Measurements from ENCODE around the gene DNAH12.
"Not testable (repeated sequence)": the region's sequence is repeated elsewhere in the genome, so short reads cannot be mapped to it uniquely, and the experiment has no call there.

DNAH12 gene

GRCh38 chr3:57409471-57409870 is 134.7 kb downstream of the DNAH12 start:
- no peak for DNase-seq

GRCh38 chr3:57402675-57403074 is 141.5 kb downstream of the DNAH12 start:
- no peak for DNase-seq

- DNase-seq, result peak; percentile 72
Measured at GRCh38 chr3:57397175-57398026, 146.7 kb downstream of the DNAH12 start.

GRCh38 chr3:57393977-57394376 is 150.2 kb downstream of the DNAH12 start:
- DNase-seq, result no peak

DNA sequence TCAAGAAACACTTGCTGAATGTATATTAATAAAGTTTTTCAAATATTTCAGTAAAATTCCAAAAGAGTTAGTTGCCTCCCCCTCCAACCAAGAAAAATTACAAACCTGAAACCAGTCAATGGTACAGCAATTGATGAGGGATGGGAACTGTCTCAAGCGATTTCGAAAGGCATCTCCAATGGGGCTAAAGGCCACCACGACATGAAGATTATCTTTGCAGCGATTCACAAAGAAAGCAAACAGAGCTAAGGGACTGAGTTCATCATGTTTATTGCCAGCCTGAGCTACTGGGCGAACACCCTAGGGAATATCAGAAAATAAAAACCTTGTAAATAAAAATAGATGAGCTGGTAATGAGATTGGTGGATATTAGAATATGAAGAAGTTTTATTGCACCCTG is 152.4 kb downstream of the DNAH12 start:
- DNase-seq, result no peak

- no peak for DNase-seq
Measured at GRCh38 chr3:57389271-57389670, 154.9 kb downstream of the DNAH12 start.

DNA sequence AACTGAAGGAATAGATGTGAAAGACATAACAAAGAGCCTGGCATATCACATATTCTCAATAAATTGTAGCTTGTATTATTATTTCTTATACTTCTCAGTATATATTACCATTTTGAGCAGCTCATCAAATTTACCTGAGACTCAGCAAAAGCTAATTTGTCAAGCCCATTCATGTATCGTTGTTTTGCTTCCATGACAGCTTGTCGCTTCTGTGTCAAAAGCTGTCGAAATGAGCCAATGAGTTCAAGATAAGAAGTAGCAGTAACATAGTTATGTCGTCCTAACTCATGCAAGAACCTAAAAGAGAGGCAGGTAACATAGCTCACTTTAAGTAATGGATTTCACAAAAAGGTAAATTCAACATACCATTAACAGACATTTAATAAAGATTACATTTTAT is 157.8 kb downstream of the DNAH12 start:
- no peak for DNase-seq

DNA sequence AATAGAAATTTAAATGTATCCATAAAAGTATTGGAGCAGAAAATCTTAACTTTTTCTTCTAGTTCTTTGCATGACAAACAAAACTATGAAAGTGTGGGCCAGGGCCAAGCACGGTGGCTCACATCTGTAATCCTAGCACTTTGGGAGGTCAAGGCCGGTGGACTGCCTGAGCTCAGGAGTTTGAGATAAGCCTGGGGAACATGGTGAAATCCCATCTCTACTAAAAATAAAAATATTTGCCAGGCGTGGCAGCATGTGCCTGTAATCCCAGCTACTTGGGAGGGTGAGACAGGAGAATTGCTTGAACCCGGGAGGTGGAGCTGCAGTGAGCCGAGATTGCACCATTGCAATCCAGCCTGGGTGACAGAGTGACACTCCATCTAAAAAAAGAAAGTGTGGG is 158.6 kb downstream of the DNAH12 start:
- DNase-seq, result no peak

- DNase-seq, result no peak
Measured at GRCh38 chr3:57383838-57384237, 160.3 kb downstream of the DNAH12 start.

GRCh38 chr3:57383406-57383805 is 160.7 kb downstream of the DNAH12 start:
- no peak for DNase-seq

DNA sequence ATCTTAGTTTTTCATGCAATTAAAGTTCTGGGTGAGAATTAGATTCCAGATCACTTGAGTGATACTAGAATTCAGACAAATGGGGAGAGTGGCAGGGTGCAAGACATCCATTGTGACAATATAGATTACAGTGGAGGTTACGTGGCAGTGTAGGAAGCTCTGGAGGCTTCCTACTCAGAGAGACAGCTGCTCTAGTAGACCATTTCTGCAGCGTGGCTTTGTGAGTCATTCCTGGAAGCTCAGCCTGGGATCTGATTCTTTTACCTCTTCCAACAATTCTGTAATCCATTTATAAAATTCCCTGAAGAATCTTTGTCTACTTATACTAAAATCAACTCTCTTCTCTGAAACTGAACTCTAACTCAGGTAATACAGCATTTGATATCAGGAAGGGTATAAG is 161.2 kb downstream of the DNAH12 start:
- DNase-seq, result no peak

DNA sequence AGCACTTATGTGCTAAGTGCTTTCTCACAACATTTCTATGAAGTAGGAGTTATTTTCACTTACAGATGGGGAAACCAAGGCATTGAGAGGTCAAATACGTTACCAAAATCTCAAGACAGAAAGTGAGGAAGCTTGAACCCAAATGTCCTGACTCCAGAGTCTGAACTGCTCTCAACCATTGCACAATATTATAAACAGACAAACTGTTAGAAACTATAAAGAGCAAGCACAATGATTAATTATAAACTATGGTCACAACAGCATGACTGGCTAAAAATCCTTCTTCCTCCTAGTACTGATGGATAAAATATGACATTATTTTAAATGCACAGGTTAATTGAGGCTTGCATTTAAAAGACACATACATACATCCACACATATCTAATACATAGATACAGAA is 173.8 kb downstream of the DNAH12 start:
- no peak for DNase-seq

GRCh38 chr3:57365089-57365488 is 179.1 kb downstream of the DNAH12 start:
- DNase-seq, result not testable (repeated sequence)

GRCh38 chr3:57356275-57356674 is 187.9 kb downstream of the DNAH12 start:
- DNase-seq, result not testable (repeated sequence)

- DNase-seq, result peak; percentile 1
Measured at GRCh38 chr3:57354768-57355167, 189.4 kb downstream of the DNAH12 start.

- no peak for DNase-seq
Measured at GRCh38 chr3:57350271-57350670, 193.9 kb downstream of the DNAH12 start.

GRCh38 chr3:57339071-57339642 is 205.0 kb downstream of the DNAH12 start:
- not testable (repeated sequence) for DNase-seq

DNA sequence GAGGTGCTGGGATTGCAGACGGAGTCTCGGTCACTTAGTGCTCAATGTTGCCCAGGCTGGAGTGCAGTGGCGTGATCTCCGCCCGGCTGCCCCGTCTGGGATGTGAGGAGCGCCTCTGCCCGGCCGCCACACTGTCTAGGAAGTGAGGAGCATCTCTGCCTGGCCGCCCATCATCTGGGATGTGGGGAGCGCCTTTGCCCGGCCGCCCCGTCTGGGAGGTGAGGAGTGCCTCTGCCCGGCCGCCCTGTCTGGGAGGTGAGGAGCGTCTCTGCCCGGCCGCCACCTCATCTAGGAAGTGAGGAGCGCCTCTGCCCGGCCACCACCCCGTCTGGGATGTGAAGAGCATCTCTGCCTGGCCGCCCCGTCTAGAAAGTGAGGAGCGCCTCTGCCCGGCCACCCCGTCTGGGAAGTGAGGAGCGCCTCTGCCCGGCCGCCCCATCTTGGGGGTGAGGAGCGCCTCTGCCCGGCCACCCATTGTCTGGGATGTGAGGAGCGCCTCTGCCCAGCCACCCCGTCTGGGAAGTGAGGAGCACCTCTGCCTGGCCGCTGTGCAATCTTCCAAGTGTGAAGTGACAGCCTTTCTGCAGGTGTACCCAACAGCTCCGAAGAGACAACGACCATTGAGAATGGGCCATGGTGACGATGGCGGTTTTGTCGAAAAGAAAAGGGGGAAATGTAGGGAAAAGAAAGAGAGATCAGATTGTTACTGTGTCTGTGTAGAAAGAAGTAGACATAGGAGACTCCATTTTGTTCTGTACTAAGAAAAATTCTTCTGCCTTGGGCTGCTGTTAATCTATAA is 205.7 kb downstream of the DNAH12 start:
- DNase-seq, result not testable (repeated sequence)

DNA sequence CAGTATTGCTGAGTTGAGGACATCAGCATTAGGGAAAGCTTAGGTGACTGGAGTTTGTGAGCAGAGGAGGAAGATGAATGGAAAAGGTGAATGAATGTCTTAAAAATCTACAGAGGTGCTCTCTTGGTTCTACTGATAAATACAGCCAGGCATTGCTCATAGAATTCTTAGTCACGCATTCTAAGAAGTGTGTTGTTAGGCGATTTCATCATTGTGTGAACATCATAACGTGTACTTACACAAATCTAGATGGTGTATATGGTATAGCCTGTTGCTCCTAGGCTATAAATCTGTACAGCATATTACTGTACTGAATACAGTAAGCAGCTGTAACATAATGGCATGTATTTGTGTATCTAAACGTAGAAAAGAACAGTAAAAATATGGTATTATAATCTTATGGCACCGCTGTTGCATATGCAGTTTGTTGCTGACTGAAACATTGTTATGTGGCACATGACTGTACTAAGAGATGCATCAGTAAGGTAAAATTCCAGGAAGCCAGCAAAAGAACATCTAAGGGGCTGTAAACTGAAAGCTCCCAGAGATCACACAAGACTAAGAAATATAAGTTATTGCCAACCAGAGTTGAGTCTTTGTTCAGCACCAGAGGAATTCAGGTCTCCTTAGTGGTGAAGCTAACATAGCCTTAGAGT is 208.7 kb downstream of the DNAH12 start:
- DNase-seq, result no peak

DNA sequence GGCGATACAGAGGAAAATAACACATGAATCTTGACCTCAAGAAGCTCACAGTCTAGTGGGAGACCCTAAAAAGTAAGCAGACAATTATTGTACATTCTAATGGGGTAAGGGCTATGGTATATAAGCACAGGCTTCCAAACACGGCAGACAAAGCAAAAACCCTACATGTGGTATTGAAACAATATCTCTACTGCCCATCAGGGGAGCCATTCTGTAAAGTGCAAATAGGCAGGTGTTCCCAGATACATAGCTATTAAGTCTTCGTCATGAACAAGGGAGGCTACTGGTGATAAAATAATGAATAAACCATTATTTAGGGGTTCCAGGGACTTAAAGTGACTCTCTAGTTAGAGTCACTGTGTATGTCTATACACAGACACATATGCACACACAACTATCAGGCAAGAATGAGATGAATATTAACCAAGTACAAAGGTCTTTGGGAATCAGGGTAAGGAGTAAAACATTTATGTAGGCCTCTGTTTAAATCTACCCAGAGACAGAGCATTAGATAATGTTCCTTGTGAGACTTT is 213.0 kb downstream of the DNAH12 start:
- DNase-seq, result no peak

DNA sequence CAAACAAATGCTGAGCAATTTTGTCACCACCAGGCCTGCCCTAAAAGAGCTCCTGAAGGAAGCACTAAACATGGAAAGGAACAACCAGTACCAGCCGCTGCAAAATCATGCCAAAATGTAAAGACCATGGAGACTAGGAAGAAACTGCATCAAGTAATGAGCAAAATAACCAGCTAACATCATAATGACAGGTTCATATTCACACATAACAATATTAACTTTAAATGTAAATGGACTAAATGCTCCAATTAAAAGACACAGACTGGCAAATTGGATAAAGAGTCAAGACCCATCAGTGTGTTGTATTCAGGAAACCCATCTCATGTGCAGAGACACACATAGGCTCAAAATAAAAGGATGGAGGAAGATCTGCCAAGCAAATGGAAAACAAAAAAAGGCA is 217.6 kb downstream of the DNAH12 start:
- not testable (repeated sequence) for DNase-seq

DNA sequence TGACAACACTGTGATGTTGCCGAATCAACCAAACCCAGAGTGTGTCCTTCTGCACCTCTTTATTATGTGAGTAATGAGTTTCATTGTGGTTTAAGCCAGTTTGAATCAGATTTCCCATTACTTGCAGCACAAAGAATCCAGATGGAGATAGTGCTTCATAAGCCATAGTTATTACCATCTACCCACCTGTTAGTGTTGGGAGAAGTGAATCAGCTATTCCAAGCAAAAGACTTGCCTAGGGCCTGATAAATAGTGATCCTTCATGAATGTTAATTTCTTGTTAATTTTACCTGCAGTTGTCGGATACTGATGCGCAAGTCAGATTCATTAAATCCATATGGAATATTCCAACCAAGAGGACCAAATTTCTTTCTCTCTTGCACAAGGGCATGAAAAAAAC is 229.9 kb downstream of the DNAH12 start:
- DNase-seq, result no peak

All from CD4-positive, alpha-beta T cell treated with Interleukin-21 for 1 hour (primary cell).